Activated naive CD4-positive, alpha-beta T cell treated with anti-CD3 and anti-CD28 coated beads, Interleukin-2, amount 10 ng/mL, durations not matched to agents 7 days and 5 days (primary cell): Measurements from ENCODE around the gene MICAL2.
"Not testable (repeated sequence)": the region's sequence is repeated elsewhere in the genome, so short reads cannot be mapped to it uniquely, and the experiment has no call there.

Experiments used
- CTCF ChIA-PET: fragments of 350-600 bp; sonication (Branson Sonifier 250); formaldehyde crosslinking; loops from one replicate; lab custom pipeline; 2021; ENCODE audit warnings: antibody characterized with exemption; lab: Charles Lee
- DNase-seq: peaks from one replicate; pipeline ENCODE4 v3.0.0-alpha.2; 2020
- H3K27ac Mint-ChIP-seq: one replicate; pipeline ENCODE4 v1.8.0; 2021; ENCODE audit warnings: mild to moderate bottlenecking, moderate library complexity, mixed read lengths
- H3K27me3 Mint-ChIP-seq: one replicate; pipeline ENCODE4 v1.8.0; 2021; ENCODE audit warnings: mild to moderate bottlenecking, mixed read lengths
- H3K36me3 Mint-ChIP-seq: one replicate; pipeline ENCODE4 v1.8.0; 2021; ENCODE audit warnings: mixed read lengths
- H3K4me1 Mint-ChIP-seq: one replicate; pipeline ENCODE4 v1.8.0; 2021; ENCODE audit warnings: mixed read lengths
- H3K4me3 Mint-ChIP-seq: one replicate; pipeline ENCODE4 v1.8.0; 2021; ENCODE audit warnings: mild to moderate bottlenecking, moderate library complexity, mixed read lengths
- H3K9me3 Mint-ChIP-seq: one replicate; pipeline ENCODE4 v1.8.0; 2021; ENCODE audit warnings: mixed read lengths

The MICAL2 gene

DNA sequence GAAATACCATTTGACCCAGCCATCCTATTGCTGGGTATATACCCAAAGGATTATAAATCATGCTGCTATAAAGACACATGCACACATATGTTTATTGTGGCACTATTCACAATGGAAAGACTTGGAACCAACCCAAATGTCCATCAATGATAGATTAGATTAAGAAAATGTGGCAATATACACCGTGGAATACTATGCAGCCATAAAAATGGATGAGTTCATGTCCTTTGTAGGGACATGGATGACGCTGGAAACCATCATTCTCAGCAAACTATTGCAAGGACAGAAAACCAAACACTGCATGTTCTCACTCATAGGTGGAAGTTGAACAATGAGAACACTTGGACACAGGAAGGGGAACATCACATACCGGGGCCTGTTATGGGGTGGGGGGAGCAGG lies 36.3 kb downstream of the MICAL2 start:
- H3K4me1 Mint-ChIP-seq: peaks cover 79% of the 10 kb centered on the region
- peaks cover 19% of the 10 kb centered on the region for H3K36me3 Mint-ChIP-seq
- H3K9me3 Mint-ChIP-seq: peaks cover 13% of the 10 kb centered on the region
- not testable (repeated sequence) for DNase-seq, H3K4me3 Mint-ChIP-seq, H3K27ac Mint-ChIP-seq, H3K27me3 Mint-ChIP-seq
- CTCF ChIA-PET: interaction anchor here (1.0 kb wide), 1 partner anchor 89 kb away, joined by 5 read pairs; no protein-coding TSS in a partner anchor

DNA sequence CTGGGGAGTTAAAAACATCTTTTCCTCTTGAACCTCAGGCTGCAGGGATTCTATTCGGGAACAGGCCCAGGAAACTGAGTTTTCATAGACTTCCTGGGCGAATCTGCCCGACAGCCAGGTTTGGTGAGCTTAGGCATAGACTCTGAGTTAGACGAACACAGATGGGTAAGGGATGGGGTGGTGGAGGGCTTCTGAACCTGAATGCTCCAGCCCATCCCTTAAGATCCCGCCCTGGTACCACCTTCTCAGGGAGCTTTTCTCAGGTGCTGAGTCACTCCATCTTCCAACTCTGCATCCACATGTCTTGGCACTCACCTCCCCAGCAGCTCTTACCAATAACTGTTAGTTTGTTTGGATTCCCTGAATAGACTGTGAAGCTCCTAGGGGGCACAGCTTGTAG lies 37.4 kb downstream of the MICAL2 start:
- DNase-seq: no peak
- H3K4me3 Mint-ChIP-seq: no peak overlapping the region
- CTCF ChIA-PET: interaction anchor here (0.8 to 1.0 kb wide), 3 partner anchors 61 to 298 kb away, joined by 3 to 5 read pairs (median 3); no protein-coding TSS in a partner anchor
- peaks cover 19% of the 10 kb centered on the region for H3K36me3 Mint-ChIP-seq
- H3K27me3 Mint-ChIP-seq: no peaks in the 10 kb centered on the region
- H3K27ac Mint-ChIP-seq: no peak overlapping the region
- peaks cover 13% of the 10 kb centered on the region for H3K9me3 Mint-ChIP-seq
- peaks cover 75% of the 10 kb centered on the region for H3K4me1 Mint-ChIP-seq

DNA sequence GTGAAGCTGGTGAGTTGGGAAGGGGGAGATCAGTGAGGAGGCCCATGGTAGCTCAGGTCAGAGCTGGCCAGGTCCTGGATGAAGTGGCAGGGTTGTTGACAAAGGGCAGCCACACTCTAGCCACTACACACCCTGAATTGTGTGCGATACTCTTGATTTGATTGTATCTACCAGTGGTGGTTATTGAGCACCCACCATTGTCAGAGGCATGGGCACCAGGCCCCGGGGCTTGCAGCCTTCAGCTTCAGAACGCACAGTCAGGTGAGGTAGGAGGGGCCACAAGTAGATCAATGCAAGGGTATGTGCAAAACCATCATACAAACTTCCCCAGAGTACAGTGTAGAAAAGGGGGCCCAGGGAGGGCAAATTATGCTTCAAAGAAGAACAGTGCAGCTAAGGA lies 38.1 kb downstream of the MICAL2 start:
- Mint-ChIP-seq H3K27ac (no peak overlapping the region), H3K36me3 (peaks cover 17% of the 10 kb centered on the region), H3K4me3 (no peak overlapping the region), H3K9me3 (peaks cover 10% of the 10 kb centered on the region), H3K27me3 (no peaks in the 10 kb centered on the region), H3K4me1 (peaks cover 72% of the 10 kb centered on the region)
- DNase-seq: no peak
- CTCF ChIA-PET: interaction anchor here (0.6 to 1.5 kb wide), 3 partner anchors 13 to 62 kb away, joined by 3 to 4 read pairs (median 3); no protein-coding TSS in a partner anchor

DNA sequence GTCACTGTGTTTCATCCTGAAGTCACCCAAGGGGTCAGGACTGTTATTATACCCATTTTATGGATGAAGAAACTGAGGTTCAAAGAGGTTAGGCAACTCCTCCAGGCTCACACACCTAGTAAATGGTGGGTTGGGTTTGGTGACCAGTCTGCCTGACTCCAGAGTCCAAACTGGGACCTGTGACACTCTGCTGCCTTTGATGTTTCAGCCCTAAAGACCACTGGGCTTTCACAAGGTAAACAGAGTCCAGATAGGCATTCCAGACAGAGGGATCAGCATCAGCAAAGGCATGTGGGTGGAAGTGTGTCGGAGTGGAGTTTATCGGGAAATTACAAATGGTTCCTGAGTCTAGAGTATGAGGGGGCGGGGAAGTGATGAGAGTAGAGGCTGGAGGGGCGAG lies 38.5 kb downstream of the MICAL2 start:
- DNase-seq: no peak
- Mint-ChIP-seq H3K9me3 (peaks cover 8% of the 10 kb centered on the region), H3K4me1 (peaks cover 70% of the 10 kb centered on the region), H3K4me3 (no peak overlapping the region), H3K27ac (no peak overlapping the region), H3K27me3 (no peaks in the 10 kb centered on the region), H3K36me3 (peaks cover 18% of the 10 kb centered on the region)
- CTCF ChIA-PET: interaction anchor here (0.6 to 1.5 kb wide), 2 partner anchors 14 to 26 kb away, joined by 3 to 4 read pairs; no protein-coding TSS in a partner anchor

DNA sequence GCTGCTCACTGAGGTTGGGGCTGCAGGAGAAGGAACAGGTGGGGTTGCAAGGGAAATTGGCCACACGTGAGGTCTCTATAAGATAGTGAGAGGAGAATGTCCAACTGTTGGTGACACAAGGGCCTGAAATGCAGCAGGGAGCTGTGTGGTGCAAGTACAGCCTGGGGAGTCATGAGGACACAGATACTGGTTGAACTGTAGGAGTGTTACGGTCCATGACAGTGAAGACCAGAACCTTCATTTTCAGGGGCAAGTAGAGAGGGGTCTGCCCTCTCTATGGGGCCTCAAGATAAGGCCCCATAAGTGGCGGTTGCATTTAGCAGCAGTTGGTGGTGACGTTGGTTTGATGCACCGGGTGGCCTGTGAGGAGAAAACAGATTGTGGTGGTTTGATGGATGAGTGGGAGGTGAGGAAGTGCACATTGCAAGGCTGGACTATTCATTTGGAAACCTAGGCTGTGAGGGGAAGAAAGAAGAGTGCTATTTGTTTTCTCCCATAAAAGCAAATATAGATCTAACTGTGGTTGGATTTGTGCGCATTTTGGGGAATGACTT lies 39.4 kb downstream of the MICAL2 start:
- CTCF ChIA-PET: interaction anchor here (1.5 to 1.9 kb wide), 2 partner anchors 14 to 22 kb away, joined by 3 to 5 read pairs; no protein-coding TSS in a partner anchor
- Mint-ChIP-seq H3K4me1 (peaks cover 62% of the 10 kb centered on the region), H3K27me3 (no peaks in the 10 kb centered on the region), H3K9me3 (peaks cover 8% of the 10 kb centered on the region), H3K4me3 (no peak overlapping the region), H3K27ac (peak overlapping the region; percentile 16), H3K36me3 (peaks cover 19% of the 10 kb centered on the region)
- no peak for DNase-seq

DNA sequence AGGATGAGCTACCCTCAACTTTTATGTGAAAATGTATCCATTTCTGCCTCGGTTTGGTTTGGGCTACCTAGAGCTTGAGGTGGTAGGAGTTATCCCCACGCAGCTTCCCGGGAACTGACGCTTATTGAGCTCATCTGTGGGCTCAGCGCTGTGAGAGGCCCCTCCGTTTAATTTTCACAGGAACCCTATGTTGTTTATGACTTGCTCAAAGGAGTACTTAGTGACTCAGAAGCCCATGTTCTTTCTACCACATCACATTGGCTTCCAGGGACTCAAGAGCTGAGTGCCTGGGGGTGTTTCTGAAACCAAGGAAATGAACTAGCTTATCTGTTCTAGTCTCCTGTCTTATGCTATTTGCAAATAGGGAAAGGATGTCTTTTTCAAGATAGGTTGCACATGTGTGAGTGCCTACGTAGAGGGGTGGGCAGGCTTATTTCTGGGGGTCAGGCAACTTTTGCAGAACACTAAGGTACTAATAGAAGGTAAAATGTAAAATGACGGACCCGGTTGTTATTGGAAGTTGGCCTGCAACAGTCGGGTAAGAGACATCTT lies 40.5 kb downstream of the MICAL2 start:
- CTCF ChIA-PET: interaction anchor here (0.7 to 2.2 kb wide), 15 partner anchors 8 to 132 kb away, joined by 3 to 13 read pairs (median 4); no protein-coding TSS in a partner anchor
- peaks cover 59% of the 10 kb centered on the region for H3K4me1 Mint-ChIP-seq
- H3K36me3 Mint-ChIP-seq: peaks cover 22% of the 10 kb centered on the region
- no peak overlapping the region for H3K4me3 Mint-ChIP-seq
- no peaks in the 10 kb centered on the region for H3K27me3 Mint-ChIP-seq
- H3K9me3 Mint-ChIP-seq: peaks cover 8% of the 10 kb centered on the region
- DNase-seq: no peak
- H3K27ac Mint-ChIP-seq: peak overlapping the region; percentile 80

DNA sequence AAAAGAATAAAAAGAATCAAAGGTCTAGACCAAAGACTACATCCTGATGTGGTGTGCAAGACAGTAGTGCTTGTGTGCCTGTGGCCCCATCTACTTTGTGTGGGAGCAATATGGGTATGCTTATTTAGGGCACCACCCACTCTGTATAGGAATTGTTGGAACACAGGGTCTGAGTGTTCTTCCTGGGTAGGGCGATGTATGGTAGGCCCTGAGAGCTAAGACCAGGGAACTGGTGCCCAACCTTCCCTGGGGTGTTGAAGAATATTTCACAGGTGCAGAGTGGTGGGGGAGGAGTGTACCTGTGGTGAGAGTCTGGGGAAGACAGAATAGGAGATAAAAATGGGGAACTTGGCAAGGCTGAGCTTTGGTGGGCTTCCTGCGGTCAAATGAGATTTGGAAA lies 41.9 kb downstream of the MICAL2 start:
- Mint-ChIP-seq H3K9me3 (peaks cover 2% of the 10 kb centered on the region), H3K4me3 (no peak overlapping the region), H3K27me3 (no peaks in the 10 kb centered on the region), H3K27ac (no peak overlapping the region), H3K4me1 (peaks cover 70% of the 10 kb centered on the region), H3K36me3 (peaks cover 17% of the 10 kb centered on the region)
- CTCF ChIA-PET: interaction anchor here (1.1 to 2.2 kb wide), 3 partner anchors 19 to 84 kb away, joined by 3 to 13 read pairs (median 4); no protein-coding TSS in a partner anchor
- DNase-seq: peak; percentile 35

DNA sequence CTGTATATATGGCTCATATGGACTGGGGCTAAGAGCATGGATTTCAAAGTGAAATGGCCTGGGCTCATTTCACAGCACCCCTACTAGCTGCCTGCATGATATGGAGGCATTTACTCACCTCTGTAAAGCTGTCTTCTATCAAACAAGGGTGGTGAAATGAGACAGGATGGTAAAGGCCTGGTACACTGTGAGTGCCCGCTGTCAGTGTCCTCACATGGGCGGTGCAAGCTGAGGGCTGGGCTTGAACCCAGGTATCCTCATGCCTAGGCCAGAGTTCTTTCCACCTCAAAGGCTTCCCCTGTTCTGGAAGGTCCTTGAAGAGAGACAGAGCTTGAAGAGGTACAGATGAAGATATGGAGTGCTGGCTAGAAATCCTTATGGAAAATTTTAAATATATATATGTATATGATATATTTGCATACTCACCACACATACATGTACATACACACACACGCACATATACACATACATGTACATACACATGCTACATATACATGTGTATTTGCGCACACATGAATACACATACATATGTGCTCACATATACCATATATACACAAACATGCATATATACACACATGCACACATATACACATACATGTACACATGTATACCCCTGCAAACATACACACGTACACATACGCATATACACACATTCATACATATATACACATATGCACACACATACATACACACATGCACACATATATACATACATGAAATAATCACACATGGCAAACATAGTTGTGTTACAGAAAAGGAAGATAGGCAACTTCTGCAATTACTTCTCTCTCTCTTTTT lies 44.7 kb downstream of the MICAL2 start:
- CTCF ChIA-PET: no interaction called here
- Mint-ChIP-seq H3K4me1 (peaks cover 75% of the 10 kb centered on the region), H3K4me3 (no peak overlapping the region), H3K27me3 (no peaks in the 10 kb centered on the region), H3K9me3 (peaks cover 2% of the 10 kb centered on the region), H3K36me3 (peaks cover 12% of the 10 kb centered on the region), H3K27ac (no peak overlapping the region)
- no peak for DNase-seq

DNA sequence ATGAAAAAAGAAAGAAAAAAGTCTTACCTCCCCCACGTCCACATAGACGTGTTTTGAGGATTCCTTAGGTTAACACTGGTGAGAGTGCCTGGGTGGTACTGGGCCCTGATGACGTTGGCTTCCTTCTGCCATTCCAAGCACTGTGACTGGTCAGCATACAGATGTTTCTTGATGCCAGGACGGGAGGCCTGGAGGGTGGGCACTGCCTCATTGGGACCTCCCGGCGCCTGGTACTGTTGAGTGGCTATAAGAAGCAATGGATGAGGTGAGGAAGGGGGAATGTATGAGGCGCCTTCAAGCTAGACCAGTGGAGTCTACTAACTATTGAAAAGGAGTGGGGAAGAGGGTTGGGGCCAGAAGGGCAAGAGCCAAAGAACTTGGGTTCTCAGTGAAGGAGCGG lies 45.3 kb downstream of the MICAL2 start:
- peaks cover 2% of the 10 kb centered on the region for H3K9me3 Mint-ChIP-seq
- no peak overlapping the region for H3K4me3 Mint-ChIP-seq
- no peaks in the 10 kb centered on the region for H3K27me3 Mint-ChIP-seq
- peaks cover 72% of the 10 kb centered on the region for H3K4me1 Mint-ChIP-seq
- CTCF ChIA-PET: no interaction called here
- DNase-seq: no peak
- H3K36me3 Mint-ChIP-seq: peaks cover 12% of the 10 kb centered on the region
- no peak overlapping the region for H3K27ac Mint-ChIP-seq

DNA sequence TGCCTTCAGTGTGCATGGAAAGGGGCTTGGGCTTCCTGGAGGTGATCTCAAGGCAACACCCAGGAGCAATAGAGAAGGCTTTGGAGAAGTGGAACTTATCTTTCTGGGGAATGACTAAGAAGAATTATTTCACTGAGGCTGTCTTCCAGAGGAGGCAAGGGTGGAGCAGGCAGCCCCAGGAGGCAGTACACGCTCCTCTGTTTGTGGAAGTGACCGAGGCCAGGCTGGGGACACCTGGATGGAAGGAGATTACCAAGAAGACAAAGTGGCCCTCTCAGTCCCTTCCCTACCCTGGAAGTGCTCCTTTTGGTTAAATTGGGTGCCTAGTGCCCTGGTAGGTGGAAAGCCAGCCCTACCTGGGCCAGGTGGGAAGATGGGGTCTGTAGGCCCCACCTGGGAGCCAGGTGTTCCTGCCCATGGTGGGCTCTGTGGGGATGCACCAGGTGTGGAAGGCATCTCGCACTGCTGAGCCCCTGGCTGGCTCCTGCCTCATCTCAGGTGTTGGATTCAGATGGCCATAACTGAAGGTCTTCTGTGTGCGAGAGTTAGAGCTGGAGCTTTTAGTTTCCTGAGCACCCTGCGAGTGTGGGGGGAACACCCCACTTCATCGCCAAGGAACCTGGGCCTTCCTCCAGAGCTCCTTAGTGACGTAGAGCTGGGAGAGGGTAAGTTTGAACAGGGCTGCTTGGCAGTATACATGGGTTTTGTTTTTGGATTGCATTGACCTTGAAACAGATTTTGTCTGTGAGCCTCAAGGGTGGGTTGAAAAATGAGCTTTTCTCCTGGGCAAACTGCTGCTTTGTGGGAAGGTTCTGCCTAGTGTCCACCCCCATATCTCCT lies 46.1 kb downstream of the MICAL2 start:
- Mint-ChIP-seq H3K27ac (peak overlapping the region; percentile 86), H3K36me3 (peaks cover 12% of the 10 kb centered on the region), H3K4me3 (no peak overlapping the region), H3K4me1 (peaks cover 64% of the 10 kb centered on the region), H3K27me3 (no peaks in the 10 kb centered on the region), H3K9me3 (peaks cover 2% of the 10 kb centered on the region)
- no peak for DNase-seq
- CTCF ChIA-PET: interaction anchor here (0.9 to 4.0 kb wide), 5 partner anchors 9 to 109 kb away, joined by 3 to 19 read pairs (median 6); no protein-coding TSS in a partner anchor

DNA sequence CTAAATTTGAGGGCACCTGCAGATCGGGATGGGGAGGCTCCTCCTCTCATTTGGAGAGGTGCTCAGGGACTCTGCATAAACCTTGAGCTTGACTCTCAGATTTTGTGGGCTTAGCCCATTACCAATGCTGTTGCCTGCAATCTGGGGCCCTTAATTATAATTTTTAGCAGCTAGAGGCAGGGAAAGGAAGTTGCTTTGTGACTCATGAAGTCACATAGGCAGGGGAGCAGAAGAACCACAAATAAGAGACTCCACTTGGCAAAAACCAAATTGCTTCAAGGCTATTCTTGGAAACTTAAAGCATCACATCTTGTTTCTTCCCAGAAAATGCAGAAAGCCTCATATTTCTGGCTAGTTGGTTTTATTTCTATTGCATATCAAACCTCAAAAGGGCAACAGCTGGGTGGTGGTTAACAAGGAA lies 46.9 kb downstream of the MICAL2 start:
- Mint-ChIP-seq H3K27me3 (no peaks in the 10 kb centered on the region), H3K36me3 (peaks cover 11% of the 10 kb centered on the region), H3K4me1 (peaks cover 59% of the 10 kb centered on the region), H3K9me3 (peaks cover 2% of the 10 kb centered on the region), H3K4me3 (no peak overlapping the region), H3K27ac (peak overlapping the region; percentile 86)
- CTCF ChIA-PET: interaction anchor here (0.9 to 4.0 kb wide), 5 partner anchors 9 to 110 kb away, joined by 3 to 19 read pairs (median 6); no protein-coding TSS in a partner anchor
- peak; percentile 32 for DNase-seq

DNA sequence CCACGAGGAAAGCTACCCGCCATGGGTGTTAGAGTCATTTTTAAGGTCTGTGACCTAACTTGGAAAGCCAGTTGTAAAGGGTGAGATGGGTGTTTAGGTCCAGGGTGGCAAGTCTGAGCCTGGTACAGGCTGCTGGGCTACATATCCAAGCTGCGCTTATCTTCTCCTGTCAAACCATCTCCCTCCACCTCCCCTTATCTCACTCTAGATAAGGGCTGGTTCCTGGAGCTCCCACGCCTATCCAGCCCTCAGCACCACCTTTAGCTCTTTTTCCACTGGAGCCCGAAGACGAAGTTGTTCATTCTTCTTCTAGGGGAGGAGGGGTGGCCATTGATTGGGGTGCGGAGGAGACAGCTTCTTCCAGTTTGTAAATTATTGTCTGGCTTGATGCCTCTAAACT lies 48.5 kb downstream of the MICAL2 start:
- Mint-ChIP-seq H3K4me1 (peaks cover 49% of the 10 kb centered on the region), H3K9me3 (no peaks in the 10 kb centered on the region), H3K4me3 (no peak overlapping the region), H3K27me3 (no peaks in the 10 kb centered on the region), H3K27ac (no peak overlapping the region), H3K36me3 (peaks cover 5% of the 10 kb centered on the region)
- no peak for DNase-seq
- CTCF ChIA-PET: interaction anchor here (0.9 to 4.0 kb wide), 8 partner anchors 8 to 77 kb away, joined by 3 to 19 read pairs (median 4); no protein-coding TSS in a partner anchor

DNA sequence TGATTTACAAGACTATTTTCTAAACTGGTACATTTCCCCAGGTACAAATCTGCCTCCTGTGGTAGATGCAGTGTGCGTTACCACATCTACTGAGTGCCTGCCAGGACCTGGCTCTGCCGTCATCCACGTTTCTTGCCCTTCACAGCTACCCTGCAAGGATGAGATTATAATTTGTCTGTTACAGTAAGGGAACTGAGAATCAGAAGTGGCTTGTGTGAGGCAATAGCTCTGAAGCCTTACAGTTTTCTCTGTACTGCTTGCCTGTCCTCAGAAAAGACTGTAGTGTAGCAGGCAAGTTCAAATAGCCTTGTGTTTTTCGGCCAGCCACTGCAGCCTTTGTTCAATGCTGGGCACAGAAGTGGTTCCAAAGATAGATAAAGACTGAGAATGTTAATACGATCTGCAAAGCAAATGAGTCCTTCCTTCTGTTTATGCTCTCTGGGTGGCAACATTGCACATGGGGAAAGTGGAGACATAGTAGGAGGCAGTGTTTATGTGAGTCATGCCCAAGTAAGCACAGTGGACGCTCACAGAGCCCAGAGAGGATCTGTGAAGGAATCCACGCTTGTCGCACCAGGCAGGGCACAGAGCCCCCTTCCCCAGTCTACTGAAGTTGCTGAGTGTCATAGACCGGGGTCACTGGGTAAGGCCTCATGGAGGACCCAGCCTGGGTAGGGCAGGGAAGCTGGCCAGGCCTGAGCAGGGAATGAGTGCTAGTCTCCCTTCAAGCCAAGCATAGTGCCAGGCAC lies 49.1 kb downstream of the MICAL2 start:
- Mint-ChIP-seq H3K27ac (no peak overlapping the region), H3K36me3 (peaks cover 4% of the 10 kb centered on the region), H3K27me3 (no peaks in the 10 kb centered on the region), H3K4me1 (peaks cover 52% of the 10 kb centered on the region), H3K9me3 (no peaks in the 10 kb centered on the region), H3K4me3 (no peak overlapping the region)
- no peak for DNase-seq
- CTCF ChIA-PET: interaction anchor here (0.9 to 4.0 kb wide), 8 partner anchors 9 to 77 kb away, joined by 3 to 19 read pairs (median 4); no protein-coding TSS in a partner anchor
